ENCODE measurements around the gene ULBP1. TPM values are rescaled to one million over a fixed set of nuclear protein-coding genes. Genes with fewer than 3 reads are reported as not detected.

The ULBP1 gene
- polyA plus RNA-seq, 1 donor (not counting 4 experiments of a cell fraction or from before 2014, with no cell fraction given) = 2.2 TPM

DNA sequence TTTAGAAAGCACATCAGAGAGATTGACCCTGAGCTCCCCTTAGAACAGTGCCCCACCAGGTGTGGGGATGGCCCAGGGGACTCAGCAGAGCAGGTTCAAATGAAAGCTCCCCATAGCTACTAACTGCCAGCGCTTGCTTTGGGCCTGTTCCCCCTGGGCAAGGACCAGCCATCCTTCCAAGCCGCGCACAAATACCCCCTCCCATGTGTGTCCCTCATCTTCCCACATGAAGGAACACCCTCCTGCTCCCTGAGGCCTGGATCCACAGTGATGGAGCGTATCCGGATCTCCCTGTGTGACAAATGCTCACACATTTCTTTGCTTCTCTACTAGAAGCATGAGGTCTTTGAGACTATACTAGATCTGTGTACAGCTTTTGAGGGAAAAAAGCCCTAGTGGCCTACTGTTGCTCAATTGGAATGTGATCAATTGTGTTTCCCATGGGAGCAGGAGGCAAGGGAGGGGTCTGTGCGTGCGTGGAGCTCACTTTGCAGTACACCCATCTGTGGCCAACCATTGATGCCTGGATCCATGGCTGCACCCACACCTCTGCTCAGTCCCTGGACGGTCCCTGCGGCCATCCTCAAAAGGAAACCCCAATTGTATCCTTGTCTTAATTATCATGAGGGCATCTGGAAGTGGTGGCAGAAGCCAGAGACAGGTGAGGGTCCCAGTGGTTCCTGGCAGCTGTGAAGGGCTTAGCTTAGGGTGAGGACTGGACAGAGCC is 39.4 kb upstream of the ULBP1 start:
- H2AFZ ChIP-seq (ENCODE audit: control insufficient read depth, low read length) = no peak overlapping the region
- DNase-seq (ENCODE audit: low read depth, low spot score) (no peak), FAIRE-seq (no peak)
- H3K27me3 ChIP-seq (ENCODE audit: control insufficient read depth, extremely low read depth, insufficient read depth, low read length) = peaks cover 6% of the 10 kb centered on the region
- no peaks in the 10 kb centered on the region for H3K79me2 ChIP-seq (ENCODE audit: control insufficient read depth, insufficient read depth, low read length)
- H3K9ac ChIP-seq (ENCODE audit: control insufficient read depth, extremely low read depth, insufficient read depth, low read length) = no peak overlapping the region
- H3K36me3 ChIP-seq (ENCODE audit: control insufficient read depth in 2 of 2, extremely low read depth in 1 of 2, insufficient read depth in 2 of 2, low read length in 2 of 2) = peaks cover 0 to 1% of the 10 kb centered on the region in 2 experiments
- no peaks in the 10 kb centered on the region for H4K20me1 ChIP-seq (ENCODE audit: control insufficient read depth, extremely low read depth, insufficient read depth, low read length)
- no peaks in the 10 kb centered on the region for H3K9me3 ChIP-seq (ENCODE audit: control insufficient read depth, low read depth, low read length)
- H3K4me3 ChIP-seq (ENCODE audit: control insufficient read depth in 2 of 3, extremely low read depth in 1 of 3, insufficient read depth in 2 of 3, low read depth in 1 of 3, low read length in 3 of 3) = no peak overlapping the region
- H3K4me1 ChIP-seq (ENCODE audit: control insufficient read depth, extremely low read depth, insufficient read depth, low read length) = peaks cover 18% of the 10 kb centered on the region
- dilution Hi-C loops (cut with MboI; ENCODE audit: extremely low pct_ligation_motif_present, low sequenced_read_pairs) = no loop called here
- no peaks in the 10 kb centered on the region for H3K9me1 ChIP-seq (ENCODE audit: control insufficient read depth, extremely low read depth, insufficient read depth, low read length)
- H3K4me2 ChIP-seq (ENCODE audit: control insufficient read depth, extremely low read depth, insufficient read depth, low read depth, low read length) = no peak overlapping the region
- TF ChIP-seq EZH2 (IDR thresholded peaks at IDR 0.05; ENCODE audit: low read length) = no peak
- TF ChIP-seq, protein P1, sequence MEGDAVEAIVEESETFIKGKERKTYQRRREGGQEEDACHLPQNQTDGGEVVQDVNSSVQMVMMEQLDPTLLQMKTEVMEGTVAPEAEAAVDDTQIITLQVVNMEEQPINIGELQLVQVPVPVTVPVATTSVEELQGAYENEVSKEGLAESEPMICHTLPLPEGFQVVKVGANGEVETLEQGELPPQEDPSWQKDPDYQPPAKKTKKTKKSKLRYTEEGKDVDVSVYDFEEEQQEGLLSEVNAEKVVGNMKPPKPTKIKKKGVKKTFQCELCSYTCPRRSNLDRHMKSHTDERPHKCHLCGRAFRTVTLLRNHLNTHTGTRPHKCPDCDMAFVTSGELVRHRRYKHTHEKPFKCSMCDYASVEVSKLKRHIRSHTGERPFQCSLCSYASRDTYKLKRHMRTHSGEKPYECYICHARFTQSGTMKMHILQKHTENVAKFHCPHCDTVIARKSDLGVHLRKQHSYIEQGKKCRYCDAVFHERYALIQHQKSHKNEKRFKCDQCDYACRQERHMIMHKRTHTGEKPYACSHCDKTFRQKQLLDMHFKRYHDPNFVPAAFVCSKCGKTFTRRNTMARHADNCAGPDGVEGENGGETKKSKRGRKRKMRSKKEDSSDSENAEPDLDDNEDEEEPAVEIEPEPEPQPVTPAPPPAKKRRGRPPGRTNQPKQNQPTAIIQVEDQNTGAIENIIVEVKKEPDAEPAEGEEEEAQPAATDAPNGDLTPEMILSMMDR (optimal IDR thresholded peaks at IDR 0.05 in 1 of 3, IDR thresholded peaks at IDR 0.05 in 1 of 3, conservative IDR thresholded peaks at IDR 0.05 in 1 of 3; ENCODE audit: extremely low read depth in 1 of 3, insufficient read depth in 2 of 3, low read length in 3 of 3) = no peak
- no peak overlapping the region for H3K27ac ChIP-seq (ENCODE audit: control insufficient read depth, insufficient read depth, low read length)

DNA sequence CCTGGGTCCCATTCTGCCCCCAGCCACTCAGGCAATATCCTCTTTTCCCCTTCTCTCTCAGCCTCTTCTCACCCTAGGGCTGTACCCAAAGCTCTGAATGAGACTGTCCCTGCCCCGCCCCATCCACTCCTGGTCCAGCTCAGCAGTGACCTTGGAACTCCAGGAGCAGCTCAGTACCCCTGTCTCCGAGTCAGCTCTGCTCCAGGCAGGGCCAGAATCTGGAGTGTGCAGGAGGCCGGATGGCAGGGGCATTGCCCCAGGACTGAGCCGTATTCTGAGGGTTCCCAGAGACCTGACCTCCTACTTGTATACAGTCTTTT is 38.9 kb upstream of the ULBP1 start:
- Histone ChIP-seq H3K36me3 (ENCODE audit: control insufficient read depth in 2 of 2, extremely low read depth in 1 of 2, insufficient read depth in 2 of 2, low read length in 2 of 2) (no peaks in the 10 kb centered on the region), H3K9me3 (ENCODE audit: control insufficient read depth, low read depth, low read length) (no peaks in the 10 kb centered on the region), H3K27ac (ENCODE audit: control insufficient read depth, insufficient read depth, low read length) (no peak overlapping the region), H3K4me1 (ENCODE audit: control insufficient read depth, extremely low read depth, insufficient read depth, low read length) (peaks cover 18% of the 10 kb centered on the region), H3K9ac (ENCODE audit: control insufficient read depth, extremely low read depth, insufficient read depth, low read length) (no peak overlapping the region), H3K27me3 (ENCODE audit: control insufficient read depth, extremely low read depth, insufficient read depth, low read length) (peaks cover 10% of the 10 kb centered on the region), H4K20me1 (ENCODE audit: control insufficient read depth, extremely low read depth, insufficient read depth, low read length) (no peaks in the 10 kb centered on the region), H3K79me2 (ENCODE audit: control insufficient read depth, insufficient read depth, low read length) (no peaks in the 10 kb centered on the region), H3K9me1 (ENCODE audit: control insufficient read depth, extremely low read depth, insufficient read depth, low read length) (no peaks in the 10 kb centered on the region), H2AFZ (ENCODE audit: control insufficient read depth, low read length) (peak overlapping the region; percentile 78), H3K4me3 (ENCODE audit: control insufficient read depth in 2 of 3, extremely low read depth in 1 of 3, insufficient read depth in 2 of 3, low read depth in 1 of 3, low read length in 3 of 3) (no peak overlapping the region), H3K4me2 (ENCODE audit: control insufficient read depth, extremely low read depth, insufficient read depth, low read depth, low read length) (peak overlapping the region; percentile 81)
- TF ChIP-seq, protein P1 (optimal IDR thresholded peaks at IDR 0.05 in 1 of 3, IDR thresholded peaks at IDR 0.05 in 1 of 3, conservative IDR thresholded peaks at IDR 0.05 in 1 of 3; ENCODE audit: extremely low read depth in 1 of 3, insufficient read depth in 2 of 3, low read length in 3 of 3) = no peak
- TF ChIP-seq EZH2 (IDR thresholded peaks at IDR 0.05; ENCODE audit: low read length) = no peak
- no peak for FAIRE-seq
- dilution Hi-C loops (cut with MboI; ENCODE audit: extremely low pct_ligation_motif_present, low sequenced_read_pairs) = no loop called here
- no peak for DNase-seq (ENCODE audit: low read depth, low spot score)
